Uterus (tissue), 4 donors: ENCODE data around the gene ACP2. TPM values are rescaled to one million over a fixed set of nuclear protein-coding genes. Genes with fewer than 3 reads are reported as not detected.

Experiments used
- DNase-seq, 2 donors: peaks; one replicate each; pipeline ENCODE4 v3.0.0-alpha.2; 2019 to 2020
- H3K27ac ChIP-seq, 2 donors: fragments of 200-600 bp; sonication (generic); 1 replicate in 1 of 2; 2 replicates in 1 of 2; pipeline ENCODE4 v1.5.1; 2016 to 2018
- H3K27me3 ChIP-seq, 2 donors: fragments of 200-600 bp; sonication (generic); one replicate each; pipeline ENCODE4 v1.5.1; 2018 to 2019; ENCODE audit warnings: control low read depth in 1 of 2
- H3K36me3 ChIP-seq, 2 donors: fragments of 200-600 bp; sonication (generic); one replicate each; pipeline ENCODE4 v1.5.1; 2019; ENCODE audit warnings: control low read depth in 1 of 2
- H3K4me1 ChIP-seq, 2 donors: fragments of 200-600 bp; sonication (generic); one replicate each; pipeline ENCODE4 v1.5.1; 2018 to 2019; ENCODE audit warnings: control low read depth in 1 of 2
- H3K4me3 ChIP-seq, 2 donors: fragments of 200-600 bp; sonication (generic); 1 replicate in 1 of 2; 2 replicates in 1 of 2; pipeline ENCODE4 v1.5.1; 2018 to 2019; ENCODE audit warnings: mild to moderate bottlenecking in 1 of 2
- H3K9me3 ChIP-seq, 2 donors: fragments of 200-600 bp; sonication (generic); one replicate each; pipeline ENCODE4 v1.5.1; 2019; ENCODE audit warnings: control low read depth in 1 of 2
- POLR2A ChIP-seq, 2 donors: fragments of 450-650 bp; IDR thresholded peaks; one replicate each; pipeline ENCODE4 v1.6.1; 2016; ENCODE audit warnings: antibody characterized with exemption in 2 of 2, mild to moderate bottlenecking in 1 of 2, moderate library complexity in 1 of 2
- intact Hi-C: fragments of 100-400 bp; cut with DNase I; formaldehyde crosslinking; loops from one replicate; pipeline ENCODE4 v1.15.1; 2023; ENCODE audit warnings: low total_unique reads
- total RNA-seq, 4 donors: library from RNA; depleted of rRNA in 3 of 4; stranded (reverse); fragments of >200 nt in 3 of 4; gene quantifications; one replicate each; pipeline versions ENCODE4 v1.1.0 to v1.2.4, GENCODE V29; 2014 to 2023
- TF ChIP-seq, protein P1 (sequence below), 4 experiments: fragments of 200-600 bp in 2 of 4; fragments of 450-650 bp in 2 of 4; sonication (generic) in 2 of 4; IDR thresholded peaks; one replicate each; pipeline ENCODE4 v1.5.1; 2016 to 2019; ENCODE audit warnings: antibody characterized with exemption in 4 of 4, mild to moderate bottlenecking in 2 of 4, moderate library complexity in 1 of 4
- donor health status: DM: yes; HTN: yes; CAD: no.

Gene ACP2
- total RNA-seq, 4 donors from 2014 or later, result 25.6 to 36.6 (median 27.1) TPM

DNA sequence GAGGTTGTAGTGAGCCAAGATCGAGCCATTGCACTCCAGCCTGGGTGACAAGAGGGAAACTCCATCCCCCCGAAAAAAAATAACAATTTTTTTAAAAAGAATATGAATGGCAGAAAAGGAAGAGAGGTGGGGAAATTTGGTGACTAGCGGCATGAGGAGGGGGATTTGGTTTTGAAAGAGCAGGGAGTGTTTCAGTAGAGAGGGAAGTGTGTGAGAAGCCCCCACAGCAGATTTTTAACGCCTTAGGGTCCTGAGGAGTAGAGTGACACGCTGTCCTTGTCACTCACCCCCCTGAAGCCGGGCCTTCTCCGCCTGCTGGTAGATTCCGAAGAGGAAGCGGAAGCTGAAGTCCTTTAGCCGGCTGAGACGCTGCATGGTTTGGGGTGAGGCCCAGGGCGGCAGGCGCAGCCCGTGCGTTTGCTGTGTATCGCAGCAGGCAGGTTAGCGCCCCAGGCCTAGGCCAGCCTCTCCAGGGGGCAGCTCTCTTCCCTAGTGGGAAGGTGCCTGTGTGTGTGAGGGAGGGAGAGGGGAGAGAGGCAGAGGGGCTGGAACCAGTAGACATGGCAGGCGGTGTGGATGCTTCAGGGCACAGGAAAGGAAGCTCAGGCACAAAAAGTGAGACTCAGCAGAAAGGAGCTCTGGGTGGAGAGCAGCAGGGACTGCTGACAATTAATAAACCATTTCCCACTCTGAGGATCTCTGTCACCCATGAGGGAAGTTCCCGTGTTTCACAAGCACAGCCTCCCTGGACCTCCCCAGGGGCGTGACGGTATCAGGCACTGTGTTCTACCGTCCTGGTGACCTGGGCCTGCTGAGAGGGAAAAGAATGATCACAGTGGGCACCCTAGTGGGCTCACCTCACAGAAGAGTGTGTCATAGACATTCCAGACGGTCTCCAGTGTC lies 3.9 kb downstream of the ACP2 start:
- TF ChIP-seq POLR2A (IDR thresholded peaks at IDR 0.05), result no peak
- TF ChIP-seq, protein P1, sequence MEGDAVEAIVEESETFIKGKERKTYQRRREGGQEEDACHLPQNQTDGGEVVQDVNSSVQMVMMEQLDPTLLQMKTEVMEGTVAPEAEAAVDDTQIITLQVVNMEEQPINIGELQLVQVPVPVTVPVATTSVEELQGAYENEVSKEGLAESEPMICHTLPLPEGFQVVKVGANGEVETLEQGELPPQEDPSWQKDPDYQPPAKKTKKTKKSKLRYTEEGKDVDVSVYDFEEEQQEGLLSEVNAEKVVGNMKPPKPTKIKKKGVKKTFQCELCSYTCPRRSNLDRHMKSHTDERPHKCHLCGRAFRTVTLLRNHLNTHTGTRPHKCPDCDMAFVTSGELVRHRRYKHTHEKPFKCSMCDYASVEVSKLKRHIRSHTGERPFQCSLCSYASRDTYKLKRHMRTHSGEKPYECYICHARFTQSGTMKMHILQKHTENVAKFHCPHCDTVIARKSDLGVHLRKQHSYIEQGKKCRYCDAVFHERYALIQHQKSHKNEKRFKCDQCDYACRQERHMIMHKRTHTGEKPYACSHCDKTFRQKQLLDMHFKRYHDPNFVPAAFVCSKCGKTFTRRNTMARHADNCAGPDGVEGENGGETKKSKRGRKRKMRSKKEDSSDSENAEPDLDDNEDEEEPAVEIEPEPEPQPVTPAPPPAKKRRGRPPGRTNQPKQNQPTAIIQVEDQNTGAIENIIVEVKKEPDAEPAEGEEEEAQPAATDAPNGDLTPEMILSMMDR (IDR thresholded peaks at IDR 0.05), result no peak
- no peak for DNase-seq
- Histone ChIP-seq H3K36me3 (no peaks in the 10 kb centered on the region), H3K27ac (no peak overlapping the region), H3K27me3 (no peaks in the 10 kb centered on the region), H3K4me1 (peaks cover 0 to 7% of the 10 kb centered on the region in 2 donors), H3K9me3 (no peaks in the 10 kb centered on the region), H3K4me3 (no peak overlapping the region)
- intact Hi-C loops, result no loop called here

DNA sequence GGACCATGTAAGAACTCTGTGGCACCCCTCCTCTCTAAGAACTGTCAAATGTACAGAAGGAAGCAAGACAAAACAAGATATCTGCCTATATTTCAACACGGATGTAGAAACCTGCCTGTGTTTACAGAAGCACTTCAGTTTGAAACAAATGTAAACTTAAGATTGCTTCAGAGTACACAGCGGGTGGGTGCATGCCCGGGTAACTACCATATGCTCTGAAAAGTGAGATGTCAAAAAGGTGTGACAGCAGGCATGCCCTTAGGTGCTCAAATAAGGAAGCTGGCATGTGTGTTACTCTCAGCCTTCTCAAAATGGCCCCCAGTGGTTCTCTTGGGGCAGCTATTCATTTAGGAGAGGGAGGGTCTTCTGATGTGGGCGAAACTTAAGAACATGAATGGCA lies 5.2 kb downstream of the ACP2 start:
- DNase-seq, result no peak
- Histone ChIP-seq H3K27me3 (no peaks in the 10 kb centered on the region), H3K4me1 (peaks cover 0 to 7% of the 10 kb centered on the region in 2 donors), H3K9me3 (no peaks in the 10 kb centered on the region), H3K36me3 (no peaks in the 10 kb centered on the region), H3K4me3 (no peak overlapping the region), H3K27ac (no peak overlapping the region)
- intact Hi-C loops, result no loop called here
- TF ChIP-seq POLR2A (IDR thresholded peaks at IDR 0.05), result no peak
- TF ChIP-seq, protein P1 (IDR thresholded peaks at IDR 0.05), result no peak

DNA sequence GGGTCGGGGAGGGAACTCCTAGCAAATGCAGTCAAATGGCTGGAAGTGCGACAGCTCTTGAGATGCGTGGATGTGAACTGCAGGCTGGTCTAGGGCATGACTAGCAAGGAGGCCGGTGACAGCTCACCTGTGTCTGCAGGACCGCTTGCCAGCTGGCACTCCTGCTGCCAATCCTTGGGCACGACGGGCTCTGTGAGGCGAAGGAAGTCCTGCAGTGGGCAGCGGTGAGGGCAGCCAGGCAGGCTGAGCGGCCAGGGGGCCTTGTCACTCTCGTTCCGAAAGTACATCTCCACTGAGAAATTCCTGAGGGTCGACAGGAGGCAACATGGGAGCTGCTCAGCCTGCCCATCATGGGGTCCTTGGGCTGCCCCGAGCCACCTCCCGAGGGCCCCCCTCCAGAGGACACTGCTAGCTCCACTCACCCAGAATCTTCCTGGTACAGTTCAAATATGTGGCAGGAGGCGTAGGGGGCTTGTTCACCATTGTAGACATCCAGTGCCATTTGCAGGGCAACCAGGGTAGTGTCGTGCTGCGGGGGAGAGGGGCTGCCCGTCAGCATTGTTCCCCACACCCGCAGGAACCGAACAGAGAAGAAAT lies 5.9 kb downstream of the ACP2 start:
- intact Hi-C loops, result no loop called here
- Histone ChIP-seq H3K27me3 (no peaks in the 10 kb centered on the region), H3K9me3 (no peaks in the 10 kb centered on the region), H3K27ac (no peak overlapping the region), H3K4me1 (peaks cover 0 to 2% of the 10 kb centered on the region in 2 donors), H3K4me3 (no peak overlapping the region), H3K36me3 (no peaks in the 10 kb centered on the region)
- no peak for DNase-seq
- TF ChIP-seq, protein P1 (IDR thresholded peaks at IDR 0.05), result no peak
- TF ChIP-seq POLR2A (IDR thresholded peaks at IDR 0.05), result no peak

DNA sequence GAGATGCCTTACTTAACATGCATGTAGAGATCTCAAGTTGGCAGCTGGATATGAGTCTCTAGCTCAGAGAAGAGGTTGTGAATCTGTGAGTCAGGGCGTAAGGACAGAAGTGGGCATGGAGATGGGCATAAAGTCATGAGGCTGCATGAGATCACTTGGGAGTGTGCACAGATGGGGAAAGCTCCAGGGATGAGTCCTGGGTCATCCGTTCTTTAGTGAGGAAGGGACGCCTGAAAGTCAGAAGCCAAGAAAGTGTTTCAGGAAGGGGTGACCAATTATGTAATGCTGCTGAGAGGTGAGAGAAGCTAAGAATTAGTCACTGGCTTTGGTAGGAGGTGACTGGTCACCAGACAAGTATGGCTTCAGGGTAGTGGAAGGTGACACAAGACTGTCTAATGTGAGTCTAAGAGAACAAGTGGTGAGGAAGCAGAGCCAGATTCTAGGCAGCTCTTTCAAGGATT lies 6.7 kb downstream of the ACP2 start:
- DNase-seq, result no peak
- Histone ChIP-seq H3K9me3 (no peaks in the 10 kb centered on the region), H3K36me3 (no peaks in the 10 kb centered on the region), H3K27ac (no peak overlapping the region), H3K4me3 (no peak overlapping the region), H3K4me1 (no peaks in the 10 kb centered on the region), H3K27me3 (no peaks in the 10 kb centered on the region)
- intact Hi-C loops, result no loop called here
- TF ChIP-seq POLR2A (IDR thresholded peaks at IDR 0.05), result no peak
- TF ChIP-seq, protein P1 (IDR thresholded peaks at IDR 0.05), result no peak

DNA sequence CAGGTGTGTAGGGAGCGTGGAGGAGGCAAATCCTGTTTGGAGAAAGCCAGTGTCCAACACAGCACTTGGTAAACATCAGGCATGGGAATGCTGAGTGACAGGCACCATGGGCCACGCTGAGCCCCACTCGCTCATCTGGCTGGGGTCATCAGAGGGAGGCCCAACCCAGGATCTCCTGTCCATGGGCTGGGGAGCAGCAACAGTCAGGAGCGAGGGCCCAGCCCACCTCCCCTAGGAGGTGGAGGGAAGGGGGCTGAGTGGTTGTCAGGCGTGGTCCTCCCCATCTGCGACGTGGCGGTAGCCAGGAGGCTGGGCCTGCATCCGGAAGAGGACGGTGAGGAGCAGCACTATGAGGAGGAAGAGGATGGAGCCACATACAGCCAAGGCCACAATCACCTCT lies 8.8 kb downstream of the ACP2 start:
- no peaks in the 10 kb centered on the region for H3K4me1 ChIP-seq
- H3K9me3 ChIP-seq, result no peaks in the 10 kb centered on the region
- DNase-seq, result no peak
- H3K36me3 ChIP-seq, result no peaks in the 10 kb centered on the region
- TF ChIP-seq, protein P1 (IDR thresholded peaks at IDR 0.05), result no peak
- TF ChIP-seq POLR2A (IDR thresholded peaks at IDR 0.05), result no peak
- intact Hi-C loops, result no loop called here
- no peak overlapping the region for H3K27ac ChIP-seq
- no peaks in the 10 kb centered on the region for H3K27me3 ChIP-seq
- no peak overlapping the region for H3K4me3 ChIP-seq
